GM18505 (cell line): ENCODE data around the gene PTGFR.

ENCODE experiments used
- ATAC-seq: cut with Tn5 transposase; IDR thresholded peaks from one replicate; pipeline ENCODE4 v1.9.1; 2021; ENCODE audit not compliant: unreplicated experiment
- POLR2A ChIP-seq: IDR thresholded peaks from 4 replicates; pipeline ENCODE4 v1.6.1; 2011; ENCODE audit warnings: borderline replicate concordance; ENCODE audit not compliant: insufficient read depth, insufficient read length; ENCODE audit errors: extremely low read depth

PTGFR gene

GRCh38 chr1:78536427-78536826, 45.7 kb downstream of the PTGFR start:
- ATAC-seq: no peak
- TF ChIP-seq POLR2A: no peak

DNA sequence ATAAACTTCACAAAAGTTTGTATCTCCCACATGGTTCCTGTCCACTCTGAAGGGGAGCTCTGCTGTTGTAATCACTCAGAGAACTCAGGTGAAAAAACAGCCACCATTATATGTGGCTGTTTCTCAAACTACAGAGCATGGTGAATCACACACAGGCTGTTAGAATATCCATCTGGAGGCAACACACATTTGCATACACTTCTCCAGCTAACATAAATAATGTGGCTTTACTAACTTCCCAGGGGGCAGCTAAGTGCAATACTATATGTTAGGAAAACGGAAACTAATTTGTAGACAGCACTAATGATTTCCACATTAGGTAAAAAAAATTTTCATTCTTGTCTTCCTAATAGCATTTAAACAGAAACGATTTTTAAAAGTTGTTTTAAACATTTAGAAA, 49.3 kb downstream of the PTGFR start:
- ATAC-seq: no peak
- TF ChIP-seq POLR2A: no peak

- no peak for TF ChIP-seq POLR2A
- no peak for ATAC-seq
Measured at GRCh38 chr1:78541479-78541878, 50.7 kb downstream of the PTGFR start.

GRCh38 chr1:78543941-78544643, 53.3 kb downstream of the PTGFR start:
- no peak for ATAC-seq
- no peak for TF ChIP-seq POLR2A

- no peak for ATAC-seq
- TF ChIP-seq POLR2A: no peak
Measured at GRCh38 chr1:78547081-78547480, 56.3 kb downstream of the PTGFR start.

GRCh38 chr1:78549331-78549730, 58.6 kb downstream of the PTGFR start:
- TF ChIP-seq POLR2A: no peak

DNA sequence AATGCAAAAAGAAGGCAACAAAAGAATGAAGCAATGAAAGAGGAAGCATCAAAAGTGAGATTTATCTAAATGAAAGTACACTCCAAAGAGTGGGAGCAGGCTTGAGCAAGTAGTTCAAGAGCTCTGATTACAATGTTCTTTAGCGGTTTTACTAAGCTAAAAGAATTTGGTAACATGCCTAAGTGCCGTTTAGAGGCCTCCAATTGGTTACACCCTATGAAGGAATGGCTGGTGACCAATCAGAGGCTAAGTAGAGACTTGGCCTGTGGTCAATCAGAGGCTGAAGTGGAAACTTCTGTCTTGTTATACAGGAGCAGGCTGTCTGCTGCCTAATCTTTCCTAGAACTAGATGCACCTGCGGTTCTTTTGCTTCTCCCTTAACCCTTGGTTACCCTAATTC, 59.1 kb downstream of the PTGFR start:
- TF ChIP-seq POLR2A: no peak
- ATAC-seq: no peak

More at GRCh38 chr1:78549331-78549730, 58.6 kb downstream of the PTGFR start:
- ATAC-seq: no peak

- no peak for ATAC-seq
- TF ChIP-seq POLR2A: no peak
Measured at GRCh38 chr1:78553859-78554258, 63.1 kb downstream of the PTGFR start.

GRCh38 chr1:78554840-78555239, 64.1 kb downstream of the PTGFR start:
- no peak for TF ChIP-seq POLR2A
- ATAC-seq: no peak

GRCh38 chr1:78559680-78560079, 68.9 kb downstream of the PTGFR start:
- TF ChIP-seq POLR2A: no peak

GRCh38 chr1:78560811-78561210, 70.0 kb downstream of the PTGFR start:
- TF ChIP-seq POLR2A: no peak
- no peak for ATAC-seq

More at GRCh38 chr1:78559680-78560079, 68.9 kb downstream of the PTGFR start:
- ATAC-seq: no peak

DNA sequence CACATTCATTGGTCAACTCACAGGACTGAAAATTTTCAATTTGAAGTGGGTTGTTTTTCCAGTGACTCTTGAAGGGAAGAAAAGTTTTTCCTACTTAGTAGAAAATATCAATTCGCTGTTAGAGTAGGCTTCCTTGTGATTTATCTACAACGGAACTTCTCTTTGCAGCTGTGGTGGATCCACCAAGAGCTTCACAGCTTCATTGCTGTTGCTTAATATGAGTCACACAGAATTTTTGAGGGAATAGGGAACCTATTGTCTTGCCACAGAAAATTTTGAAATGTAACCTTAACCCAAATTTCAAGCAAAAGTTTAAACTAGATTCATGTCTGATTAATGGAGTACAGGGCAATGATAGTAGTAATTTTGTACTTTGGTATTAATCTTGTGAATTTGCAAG, 71.1 kb downstream of the PTGFR start:
- no peak for TF ChIP-seq POLR2A

DNA sequence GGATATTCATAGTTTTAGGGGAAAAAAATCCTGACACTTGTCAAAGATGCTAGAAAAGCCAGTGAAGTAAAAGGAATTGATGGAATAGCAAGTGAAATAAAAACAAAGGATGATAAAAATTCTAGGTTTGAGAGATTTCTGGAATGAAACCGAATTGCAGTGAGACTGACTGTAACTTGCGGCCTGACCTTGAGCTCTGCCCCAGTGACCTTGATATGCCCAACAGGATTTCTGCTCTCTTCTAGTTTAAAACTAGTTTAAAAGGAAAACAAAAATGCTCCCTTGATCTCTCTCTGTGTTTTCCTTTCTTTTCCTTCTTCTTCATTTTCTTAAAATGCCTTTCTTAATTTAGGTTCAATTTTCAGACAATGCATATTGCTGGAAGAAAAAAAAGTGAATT, 74.6 kb downstream of the PTGFR start:
- TF ChIP-seq POLR2A: no peak
- no peak for ATAC-seq

More for the DNA sequence above, 71.1 kb downstream of the PTGFR start:
- no peak for ATAC-seq

DNA sequence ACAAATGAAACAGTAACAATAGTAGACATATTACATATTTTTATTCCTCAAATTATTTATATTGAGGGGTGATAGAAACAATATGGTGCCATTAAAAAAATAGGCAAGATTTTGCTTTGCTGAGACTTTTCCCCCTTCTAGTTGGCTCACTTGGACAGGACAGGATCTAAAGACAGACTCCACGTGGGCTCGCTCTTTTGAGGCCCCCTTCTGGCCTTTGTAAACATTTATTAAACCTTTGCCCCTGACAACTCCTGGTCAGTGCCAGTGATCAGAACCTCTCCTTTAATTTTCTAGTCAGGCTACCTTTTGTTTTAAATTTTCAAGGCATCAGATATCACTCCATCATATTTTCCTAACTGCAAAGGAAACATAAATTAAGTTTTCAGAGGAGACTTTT, 79.8 kb downstream of the PTGFR start:
- TF ChIP-seq POLR2A: no peak
- ATAC-seq: no peak
